CD4-positive, alpha-beta T cell treated with Interleukin-15 for 4 hours (primary cell): ENCODE measurements around the gene HDAC7.
"Not testable (repeated sequence)": the region's sequence is repeated elsewhere in the genome, so short reads cannot be mapped to it uniquely, and the experiment has no call there.

Experiments
- DNase-seq: peaks from one replicate; pipeline ENCODE4 v3.0.0-alpha.2; 2020; ENCODE audit warnings: low spot score

HDAC7 gene

GRCh38 chr12:47828976-47829482 lies 9.3 kb upstream of the HDAC7 start:
- DNase-seq = no peak

GRCh38 chr12:47828008-47828975 lies 8.6 kb upstream of the HDAC7 start:
- DNase-seq = no peak

GRCh38 chr12:47825173-47825639 lies 5.5 kb upstream of the HDAC7 start:
- DNase-seq = no peak

- no peak for DNase-seq
These were observed 4.9 kb upstream of the HDAC7 start for GRCh38 chr12:47824635-47825034.

GRCh38 chr12:47824198-47824597 lies 4.5 kb upstream of the HDAC7 start:
- peak; percentile 67 for DNase-seq

GRCh38 chr12:47823422-47824086 lies 3.9 kb upstream of the HDAC7 start:
- no peak for DNase-seq

- no peak for DNase-seq
These were observed 3.2 kb upstream of the HDAC7 start for GRCh38 chr12:47822863-47823262.

GRCh38 chr12:47822401-47822800 lies 2.7 kb upstream of the HDAC7 start:
- DNase-seq = no peak

- DNase-seq = no peak
These were observed 1.6 kb upstream of the HDAC7 start for GRCh38 chr12:47821346-47821706.

GRCh38 chr12:47820631-47821345 lies 1.1 kb upstream of the HDAC7 start:
- no peak for DNase-seq

GRCh38 chr12:47819138-47819895 lies 386 bp downstream of the HDAC7 start:
- DNase-seq = peak; percentile 37

DNA sequence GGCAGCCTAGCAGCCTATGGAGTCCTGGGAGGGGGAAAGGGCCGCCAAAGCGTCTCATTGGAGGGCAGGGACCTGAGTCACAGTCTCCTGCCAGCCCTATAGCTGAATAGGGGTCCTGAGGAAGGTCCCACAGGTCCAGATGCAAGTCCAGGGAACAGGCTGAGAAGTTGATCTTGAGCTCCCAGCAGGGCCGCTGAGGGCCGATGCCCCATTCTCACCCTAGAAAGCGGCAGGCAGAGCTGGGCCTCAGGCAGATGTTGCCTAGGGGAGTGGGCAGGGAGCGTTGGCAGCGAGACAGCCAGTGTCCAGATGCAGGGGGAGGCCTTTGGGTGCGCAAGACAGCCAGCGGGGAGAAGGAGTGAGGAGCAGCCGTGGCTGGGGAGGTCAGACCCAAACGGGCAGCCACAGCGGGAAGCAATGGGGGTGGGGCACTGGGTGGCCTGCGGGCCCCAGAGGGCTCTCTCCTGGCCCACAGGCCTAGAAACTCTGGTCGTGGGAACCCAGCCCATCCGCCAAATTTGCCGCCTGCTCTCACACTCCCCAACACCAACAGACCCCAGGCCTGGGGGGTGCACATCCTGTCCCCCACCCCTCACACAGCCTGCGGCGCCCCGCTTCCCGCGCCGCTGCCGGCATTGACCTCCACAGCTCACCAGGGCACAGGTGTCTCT lies 1.1 kb downstream of the HDAC7 start:
- DNase-seq = no peak

DNA sequence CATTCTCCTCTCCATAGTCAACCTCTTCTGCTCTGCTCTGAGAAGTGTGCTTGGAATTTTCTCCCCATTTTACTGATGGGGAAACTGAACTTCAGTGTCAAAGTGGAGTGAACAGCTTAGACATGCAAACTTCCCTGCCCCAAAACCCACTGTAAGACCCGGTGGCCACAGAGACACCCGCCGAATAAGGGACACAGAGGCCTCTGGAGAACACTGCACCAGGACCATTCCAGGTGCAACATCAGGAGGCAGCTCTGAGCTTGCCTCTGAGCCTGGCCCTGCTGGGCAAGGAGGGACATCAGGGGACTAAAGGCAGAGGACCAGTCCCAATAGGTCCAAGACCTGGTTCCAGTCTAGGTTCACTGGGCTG lies 1.7 kb downstream of the HDAC7 start:
- DNase-seq = no peak

- DNase-seq = no peak
These were observed 2.3 kb downstream of the HDAC7 start for GRCh38 chr12:47817272-47818006.

DNA sequence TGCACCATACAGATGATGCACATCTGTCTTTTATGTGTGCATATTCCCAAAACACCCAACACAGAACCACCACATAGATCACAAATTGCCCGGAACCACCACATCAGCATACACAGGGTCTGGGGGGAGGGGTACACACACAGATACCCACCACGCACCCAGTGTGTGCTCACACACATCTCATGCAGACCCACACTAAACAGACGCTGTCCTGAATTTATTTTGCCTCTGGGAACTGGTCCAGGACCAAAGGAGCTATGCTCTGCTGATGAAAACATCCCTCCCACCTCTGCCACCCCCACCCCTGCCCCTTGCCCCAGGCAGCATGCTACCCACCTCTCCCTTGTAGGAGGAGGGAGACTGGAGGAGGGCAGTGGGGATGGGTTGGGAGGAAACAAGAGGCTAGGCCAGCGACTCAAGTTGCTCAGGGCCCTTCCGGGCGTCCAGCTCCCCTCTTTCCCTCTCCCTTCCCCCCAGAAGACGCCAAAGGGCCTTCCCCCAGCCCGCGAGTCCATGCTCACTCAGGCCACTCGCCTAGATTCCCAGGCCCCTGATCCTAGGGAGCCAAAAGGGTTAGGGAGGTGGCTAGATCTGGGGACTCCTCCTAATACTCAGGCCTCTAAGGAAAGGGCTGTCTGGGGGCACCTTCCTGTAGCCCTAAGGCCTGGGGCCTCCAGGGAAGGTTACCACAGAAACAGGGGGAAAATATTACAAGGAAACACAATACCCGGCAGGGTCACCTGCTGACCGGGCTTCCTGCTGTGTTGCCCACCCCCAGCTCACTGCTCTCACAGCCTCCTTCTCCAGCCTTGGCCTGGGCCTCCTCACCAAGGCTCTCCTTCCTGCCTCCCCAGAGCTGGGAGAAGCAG lies 3.1 kb downstream of the HDAC7 start:
- DNase-seq = no peak

- not testable (repeated sequence) for DNase-seq
These were observed 4.3 kb downstream of the HDAC7 start for GRCh38 chr12:47815447-47815846.

- no peak for DNase-seq
These were observed 5.0 kb downstream of the HDAC7 start for GRCh38 chr12:47814539-47815170.

DNA sequence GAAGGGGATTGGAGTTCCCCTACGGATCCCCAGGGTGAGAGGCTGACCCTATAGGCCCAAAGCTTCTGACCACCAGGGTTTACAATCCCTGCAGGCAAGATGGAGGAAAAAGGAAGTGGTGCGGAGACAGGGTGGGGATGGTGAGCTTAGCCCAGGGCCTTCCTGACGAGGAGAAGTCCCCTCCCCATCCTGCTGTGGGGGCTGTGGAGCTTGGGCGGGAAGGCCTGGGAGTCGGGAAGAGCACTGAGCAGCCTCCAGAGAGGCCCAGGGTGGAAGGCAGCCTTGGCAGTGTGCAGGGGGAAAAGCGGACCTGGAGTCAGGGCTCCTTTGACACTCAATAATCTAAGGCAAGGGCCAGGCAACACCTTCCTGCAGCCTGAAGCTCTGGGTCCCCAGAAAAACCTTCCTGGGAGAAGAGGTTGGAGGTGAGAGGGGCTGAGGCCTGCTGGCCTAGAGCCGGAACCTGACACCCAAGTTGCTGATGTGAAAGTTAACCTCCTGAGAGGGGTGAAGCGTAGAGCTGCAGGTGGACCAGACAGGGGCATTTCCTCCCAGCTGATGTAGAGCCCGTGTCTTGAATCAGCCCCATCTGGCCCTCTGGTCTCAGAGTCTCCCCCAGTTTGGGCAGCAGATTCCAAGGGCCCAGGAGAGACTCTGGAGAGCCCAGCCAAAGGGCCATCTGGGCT lies 6.0 kb downstream of the HDAC7 start:
- no peak for DNase-seq
